H9 (cell line): ENCODE results near the gene XDH. TPM values are rescaled to one million over a fixed set of nuclear protein-coding genes. Genes with fewer than 3 reads are reported as not detected.

Experiments
- DNase-seq: peaks from one replicate; pipeline ENCODE4 v3.0.0-alpha.2; 2017
- H2AFZ ChIP-seq: one replicate; pipeline ENCODE4 v1.6.1; 2013; ENCODE audit warnings: mild to moderate bottlenecking, low read length, control low read depth, moderate library complexity
- H2AK5ac ChIP-seq: 2 replicates; pipeline ENCODE4 v1.6.1; 2013; ENCODE audit warnings: low read length, control low read depth, mixed read lengths; ENCODE audit not compliant: insufficient read length
- H2BK120ac ChIP-seq: one replicate; pipeline ENCODE4 v1.6.1; 2013; ENCODE audit warnings: low read depth, mild to moderate bottlenecking, low read length, control low read depth, inconsistent platforms; ENCODE audit not compliant: poor library complexity, severe bottlenecking
- H2BK12ac ChIP-seq: 2 replicates; pipeline ENCODE4 v1.6.1; 2013; ENCODE audit warnings: low read length, control low read depth, mixed read lengths, low read depth; ENCODE audit not compliant: insufficient read length
- H2BK15ac ChIP-seq: 2 replicates; pipeline ENCODE4 v1.6.1; 2013; ENCODE audit warnings: low read depth, low read length, control low read depth
- H2BK20ac ChIP-seq: one replicate; pipeline ENCODE4 v1.6.1; 2013; ENCODE audit warnings: low read depth, mild to moderate bottlenecking, low read length, control low read depth, inconsistent platforms; ENCODE audit not compliant: poor library complexity, severe bottlenecking
- H2BK5ac ChIP-seq: 2 replicates; pipeline ENCODE4 v1.6.1; 2013; ENCODE audit warnings: low read length, control low read depth, mixed read lengths; ENCODE audit not compliant: insufficient read length
- H3K14ac ChIP-seq: 2 replicates; pipeline ENCODE4 v1.6.1; 2013; ENCODE audit warnings: low read length, control low read depth; ENCODE audit not compliant: insufficient read depth
- H3K18ac ChIP-seq: 2 replicates; pipeline ENCODE4 v1.6.1; 2013; ENCODE audit warnings: low read depth, mild to moderate bottlenecking, mixed read lengths, low read length, control low read depth; ENCODE audit not compliant: insufficient read length
- H3K23ac ChIP-seq: 2 replicates; pipeline ENCODE4 v1.6.1; 2013; ENCODE audit warnings: low read length, control low read depth, mixed read lengths, low read depth; ENCODE audit not compliant: insufficient read length
- H3K23me2 ChIP-seq: 2 replicates; pipeline ENCODE4 v1.6.1; 2013; ENCODE audit warnings: low read depth, mild to moderate bottlenecking, mixed read lengths, low read length, control low read depth; ENCODE audit not compliant: insufficient read length, poor library complexity, severe bottlenecking
- H3K27ac ChIP-seq: 2 replicates; pipeline ENCODE4 v1.5.1; 2013; ENCODE audit warnings: low read length, control low read depth, mixed read lengths, low read depth; ENCODE audit not compliant: insufficient read length
- H3K27me3 ChIP-seq: 2 replicates; pipeline ENCODE4 v1.6.1; 2013; ENCODE audit warnings: low read length, control low read depth, inconsistent platforms; ENCODE audit not compliant: insufficient read depth
- H3K4ac ChIP-seq: 2 replicates; pipeline ENCODE4 v1.6.1; 2013; ENCODE audit warnings: low read depth, mild to moderate bottlenecking, control low read depth, inconsistent platforms, low read length, moderate library complexity
- H3K4me1 ChIP-seq: 2 replicates; pipeline ENCODE4 v1.6.1; 2013; ENCODE audit warnings: low read length, control low read depth, inconsistent platforms; ENCODE audit not compliant: insufficient read depth
- H3K4me2 ChIP-seq: 2 replicates; pipeline ENCODE4 v1.6.1; 2013; ENCODE audit warnings: low read length, control low read depth, mixed read lengths; ENCODE audit not compliant: insufficient read length, insufficient read depth
- H3K56ac ChIP-seq: 2 replicates; pipeline ENCODE4 v1.6.1; 2013; ENCODE audit warnings: low read depth, mild to moderate bottlenecking, mixed read lengths, low read length, control low read depth; ENCODE audit not compliant: insufficient read length
- H3K79me1 ChIP-seq: 2 replicates; pipeline ENCODE4 v1.6.1; 2013; ENCODE audit warnings: low read depth, mild to moderate bottlenecking, moderate library complexity, low read length, control low read depth, inconsistent platforms; ENCODE audit not compliant: insufficient read depth, poor library complexity, severe bottlenecking
- H3K79me2 ChIP-seq: 2 replicates; pipeline ENCODE4 v1.6.1; 2013; ENCODE audit warnings: low read length, control low read depth, inconsistent platforms; ENCODE audit not compliant: insufficient read depth
- H3K9ac ChIP-seq: 2 replicates; pipeline ENCODE4 v1.6.1; 2013; ENCODE audit warnings: low read length, control low read depth, mixed read lengths; ENCODE audit not compliant: insufficient read length; ENCODE audit errors: extremely low read depth
- H3K9me3 ChIP-seq: one replicate; pipeline ENCODE4 v1.6.1; 2013; ENCODE audit warnings: low read depth, low read length, inconsistent platforms; ENCODE audit not compliant: control insufficient read depth
- H3T11ph ChIP-seq: one replicate; pipeline ENCODE4 v1.6.1; 2013; ENCODE audit warnings: mild to moderate bottlenecking, low read length, control low read depth, inconsistent platforms
- H4K20me1 ChIP-seq: one replicate; pipeline ENCODE4 v1.6.1; 2013; ENCODE audit not compliant: control insufficient read depth, insufficient read length, insufficient read depth
- H4K5ac ChIP-seq: 2 replicates; pipeline ENCODE4 v1.6.1; 2013; ENCODE audit warnings: low read depth, mild to moderate bottlenecking, mixed read lengths, low read length, control low read depth; ENCODE audit not compliant: insufficient read length
- H4K8ac ChIP-seq: replicated peaks from 2 replicates; pipeline ENCODE4 v1.6.1; 2013; ENCODE audit warnings: low read length, control low read depth, mixed read lengths, low read depth; ENCODE audit not compliant: insufficient read length
- H4K91ac ChIP-seq: 2 replicates; pipeline ENCODE4 v1.6.1; 2013; ENCODE audit warnings: low read depth, mild to moderate bottlenecking, moderate library complexity, mixed read lengths, low read length, control low read depth; ENCODE audit not compliant: insufficient read length
- H3K27ac Mint-ChIP-seq, 3 experiments: 2 replicates in 2 of 3; 3 replicates in 1 of 3; pipeline ENCODE4 v1.8.0; 2020 to 2021; ENCODE audit warnings: mixed read lengths in 3 of 3, mild to moderate bottlenecking in 1 of 3, moderate library complexity in 1 of 3
- H3K27me3 Mint-ChIP-seq: 2 replicates; pipeline ENCODE4 v1.8.0; 2021; ENCODE audit warnings: low read depth, mild to moderate bottlenecking, moderate library complexity, mixed read lengths
- H3K36me3 Mint-ChIP-seq, 3 experiments: 2 replicates in 2 of 3; 3 replicates in 1 of 3; pipeline ENCODE4 v1.8.0; 2020 to 2021; ENCODE audit warnings: low read depth in 3 of 3, mixed read lengths in 3 of 3; ENCODE audit not compliant: insufficient read depth in 1 of 3
- H3K4me1 Mint-ChIP-seq, 2 experiments: 2 replicates each; pipeline ENCODE4 v1.8.0; 2020; ENCODE audit warnings: mixed read lengths in 2 of 2
- H3K4me3 Mint-ChIP-seq, 2 experiments: 2 replicates in 1 of 2; 3 replicates in 1 of 2; pipeline ENCODE4 v1.8.0; 2020 to 2021; ENCODE audit warnings: mild to moderate bottlenecking in 2 of 2, mixed read lengths in 2 of 2, moderate library complexity in 1 of 2
- H3K9me3 Mint-ChIP-seq, 2 experiments: 2 replicates in 1 of 2; 3 replicates in 1 of 2; pipeline ENCODE4 v1.8.0; 2020; ENCODE audit warnings: mild to moderate bottlenecking in 2 of 2, mixed read lengths in 2 of 2, moderate library complexity in 1 of 2
- WGBS: extraction: QIAGEN DNeasy Blood & Tissue Kit; methylation state at CpG from one replicate; pipeline ENCODE4 v1.1.7; 2013; ENCODE audit warnings: missing lambda C conversion rate, low lambda C conversion rate, mixed read lengths; ENCODE audit not compliant: insufficient read length; ENCODE audit errors: extremely low coverage; 5-methylcytosine and 5-hydroxymethylcytosine counted together
- total RNA-seq: library from RNA; stranded (reverse); gene quantifications from 2 replicates; pipeline ENCODE4 v1.2.1, GENCODE V29; 2021
- TF ChIP-seq, protein P1 (sequence below): fragments of 200-600 bp; sonication (generic); conservative IDR thresholded peaks from 3 replicates; pipeline ENCODE4 v1.8.0; 2021; ENCODE audit warnings: antibody characterized with exemption, mild to moderate bottlenecking

Gene XDH
- total RNA-seq, 1 experiment from 2014 or later, result 1.4 TPM

DNA sequence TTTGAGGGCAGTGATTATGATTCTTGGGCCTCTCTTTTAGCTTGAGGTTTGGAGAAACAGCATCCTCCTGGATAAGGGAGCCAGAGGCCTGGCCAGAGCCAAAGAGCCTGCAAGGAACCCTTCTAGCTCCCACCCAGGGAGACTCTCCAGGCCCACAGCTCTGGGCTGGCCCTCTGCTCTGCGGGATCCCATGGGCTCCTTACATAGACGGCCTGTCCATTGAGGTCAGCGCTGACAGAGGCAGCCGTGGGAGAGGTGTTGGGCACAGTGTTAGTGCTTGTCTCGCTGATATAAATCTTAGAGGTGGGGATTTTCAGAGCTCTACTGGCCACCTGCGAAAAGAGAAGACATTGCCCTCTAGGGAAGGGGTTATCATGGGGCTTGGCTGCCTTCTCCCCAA is 67.2 kb downstream of the XDH start:
- H3K36me3 Mint-ChIP-seq, result no peaks in the 10 kb centered on the region
- Histone ChIP-seq H3K79me2 (no peaks in the 10 kb centered on the region), H2BK20ac (no peak overlapping the region), H3K9me3 (no peaks in the 10 kb centered on the region), H4K20me1 (no peaks in the 10 kb centered on the region), H3T11ph (no peak overlapping the region), H3K23ac (no peak overlapping the region), H3K4me1 (no peaks in the 10 kb centered on the region), H2BK12ac (no peak overlapping the region), H3K9ac (no peak overlapping the region), H3K18ac (no peak overlapping the region), H3K4me2 (no peak overlapping the region), H2AK5ac (no peak overlapping the region), H2BK15ac (no peak overlapping the region), H4K91ac (no peak overlapping the region), H2BK120ac (no peak overlapping the region), H4K5ac (no peak overlapping the region), H3K27me3 (no peaks in the 10 kb centered on the region), H2BK5ac (no peak overlapping the region), H2AFZ (no peak overlapping the region), H3K79me1 (no peaks in the 10 kb centered on the region), H3K27ac (no peak overlapping the region), H3K56ac (no peak overlapping the region), H3K4ac (no peak overlapping the region), H3K14ac (no peak overlapping the region), H3K23me2 (no peaks in the 10 kb centered on the region), H4K8ac (no peak overlapping the region)
- no peak overlapping the region; a peak in 1 of 7 replicates for H3K27ac Mint-ChIP-seq
- no peaks in the 10 kb centered on the region for H3K4me1 Mint-ChIP-seq
- H3K4me3 Mint-ChIP-seq, result no peak overlapping the region
- no peak for DNase-seq
- no peaks in the 10 kb centered on the region for H3K27me3 Mint-ChIP-seq
- TF ChIP-seq, protein P1, sequence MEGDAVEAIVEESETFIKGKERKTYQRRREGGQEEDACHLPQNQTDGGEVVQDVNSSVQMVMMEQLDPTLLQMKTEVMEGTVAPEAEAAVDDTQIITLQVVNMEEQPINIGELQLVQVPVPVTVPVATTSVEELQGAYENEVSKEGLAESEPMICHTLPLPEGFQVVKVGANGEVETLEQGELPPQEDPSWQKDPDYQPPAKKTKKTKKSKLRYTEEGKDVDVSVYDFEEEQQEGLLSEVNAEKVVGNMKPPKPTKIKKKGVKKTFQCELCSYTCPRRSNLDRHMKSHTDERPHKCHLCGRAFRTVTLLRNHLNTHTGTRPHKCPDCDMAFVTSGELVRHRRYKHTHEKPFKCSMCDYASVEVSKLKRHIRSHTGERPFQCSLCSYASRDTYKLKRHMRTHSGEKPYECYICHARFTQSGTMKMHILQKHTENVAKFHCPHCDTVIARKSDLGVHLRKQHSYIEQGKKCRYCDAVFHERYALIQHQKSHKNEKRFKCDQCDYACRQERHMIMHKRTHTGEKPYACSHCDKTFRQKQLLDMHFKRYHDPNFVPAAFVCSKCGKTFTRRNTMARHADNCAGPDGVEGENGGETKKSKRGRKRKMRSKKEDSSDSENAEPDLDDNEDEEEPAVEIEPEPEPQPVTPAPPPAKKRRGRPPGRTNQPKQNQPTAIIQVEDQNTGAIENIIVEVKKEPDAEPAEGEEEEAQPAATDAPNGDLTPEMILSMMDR, result no peak
- WGBS, result no CpG with 5 or more reads among the region's 6 CpGs
- no peaks in the 10 kb centered on the region for H3K9me3 Mint-ChIP-seq
